Activated T-helper 2 cell treated with anti-CD3 and anti-CD28 coated beads, Interferon-gamma antibody, Interleukin-2, Interleukin-4, amounts not matched to agents 10 μg/mL and 5 μg/mL and 100 μg/mL, durations not matched to agents 14 hours and 24 hours and 36 hours (primary cell): ENCODE data around the gene CR1. TPM values are rescaled to one million over a fixed set of nuclear protein-coding genes. Genes with fewer than 3 reads are reported as not detected.

Experiments used
- DNase-seq: peaks from one replicate; pipeline ENCODE4 v3.0.0; 2021; ENCODE audit warnings: low spot score
- H3K27ac Mint-ChIP-seq: one replicate; pipeline ENCODE4 v1.8.0; 2021; ENCODE audit warnings: mixed read lengths
- H3K27me3 Mint-ChIP-seq: one replicate; pipeline ENCODE4 v1.8.0; 2021; ENCODE audit warnings: low read depth, mixed read lengths
- H3K36me3 Mint-ChIP-seq: one replicate; pipeline ENCODE4 v1.8.0; 2021; ENCODE audit warnings: low read depth, mixed read lengths
- H3K4me1 Mint-ChIP-seq: one replicate; pipeline ENCODE4 v1.8.0; 2021; ENCODE audit warnings: low read depth, mixed read lengths
- H3K4me3 Mint-ChIP-seq: one replicate; pipeline ENCODE4 v1.8.0; 2021; ENCODE audit warnings: low read depth, mild to moderate bottlenecking, moderate library complexity, mixed read lengths
- H3K9me3 Mint-ChIP-seq: one replicate; pipeline ENCODE4 v1.8.0; 2021; ENCODE audit warnings: mixed read lengths
- intact Hi-C: fragments of 100-400 bp; cut with micrococcal nuclease; formaldehyde crosslinking; loops from one replicate; pipeline ENCODE4 v1.15.1; 2023
- total RNA-seq: library from RNA; stranded (reverse); gene quantifications from 2 replicates; pipeline ENCODE4 v1.2.3, GENCODE V29; 2022

The CR1 gene
- not detected in 2 replicates for total RNA-seq

GRCh38 chr1:207495801-207496792 lies at the start of gene CR1:
Gene CR1 (plus strand): TSS chr1:207496157. CDS start chr1:207496268, 111 bp downstream.
- H3K9me3 Mint-ChIP-seq = no peaks in the 10 kb centered on the region
- peaks cover 31% of the 10 kb centered on the region for H3K27me3 Mint-ChIP-seq
- intact Hi-C loops = loop anchor here (5.0 kb wide), 1 partner anchor 39 kb away; no protein-coding TSS in a partner anchor
- H3K36me3 Mint-ChIP-seq = no peaks in the 10 kb centered on the region
- H3K27ac Mint-ChIP-seq = no peak within 1 kb of the TSS
- H3K4me3 Mint-ChIP-seq = peak within 1 kb of the TSS; percentile 49
- H3K4me1 Mint-ChIP-seq = peaks cover 20% of the 10 kb centered on the region
- peak; percentile 19 for DNase-seq

- DNase-seq = no peak
- H3K4me1 Mint-ChIP-seq = peaks cover 10% of the 10 kb centered on the region
- peak overlapping the region; percentile 37 for H3K4me3 Mint-ChIP-seq
- no peak overlapping the region for H3K27ac Mint-ChIP-seq
- H3K36me3 Mint-ChIP-seq = no peaks in the 10 kb centered on the region
- peaks cover 49% of the 10 kb centered on the region for H3K27me3 Mint-ChIP-seq
- intact Hi-C loops = loop anchor here (2.0 to 5.0 kb wide), 2 partner anchors 41 to 116 kb away; no protein-coding TSS in a partner anchor
- H3K9me3 Mint-ChIP-seq = no peaks in the 10 kb centered on the region
Observed at GRCh38 chr1:207453710-207454045, 42.3 kb upstream of the CR1 start.

GRCh38 chr1:207454046-207454964 lies 41.7 kb upstream of the CR1 start, which contains the start of gene CR2:
Gene CR2 (plus strand): TSS chr1:207454328. CDS start chr1:207454419, 91 bp downstream.
- intact Hi-C loops = loop anchor here (2.0 to 5.0 kb wide), 2 partner anchors 42 to 117 kb away; no protein-coding TSS in a partner anchor
- no peaks in the 10 kb centered on the region for H3K9me3 Mint-ChIP-seq
- DNase-seq = no peak
- peaks cover 47% of the 10 kb centered on the region for H3K27me3 Mint-ChIP-seq
- H3K4me1 Mint-ChIP-seq = peaks cover 10% of the 10 kb centered on the region
- H3K4me3 Mint-ChIP-seq = peak within 1 kb of the TSS; percentile 37
- no peaks in the 10 kb centered on the region for H3K36me3 Mint-ChIP-seq
- H3K27ac Mint-ChIP-seq = no peak within 1 kb of the TSS

- Mint-ChIP-seq H3K36me3 (no peaks in the 10 kb centered on the region), H3K9me3 (no peaks in the 10 kb centered on the region), H3K4me3 (peak overlapping the region; percentile 11), H3K4me1 (peaks cover 14% of the 10 kb centered on the region), H3K27ac (no peak overlapping the region), H3K27me3 (peaks cover 42% of the 10 kb centered on the region)
- intact Hi-C loops = loop anchor here (2.0 to 5.0 kb wide), 2 partner anchors 42 kb away; partner anchors contain the start of gene CR1
- DNase-seq = no peak
Observed at GRCh38 chr1:207455183-207455754, 40.7 kb upstream of the CR1 start.

GRCh38 chr1:207458414-207458813 lies 37.5 kb upstream of the CR1 start:
- H3K9me3 Mint-ChIP-seq = no peaks in the 10 kb centered on the region

GRCh38 chr1:207459008-207459407 lies 36.9 kb upstream of the CR1 start:
- peaks cover 16% of the 10 kb centered on the region for H3K27me3 Mint-ChIP-seq
- H3K27ac Mint-ChIP-seq = no peak overlapping the region
- no peak for DNase-seq
- intact Hi-C loops = loop anchor here (5.0 kb wide), 1 partner anchor 38 kb away; the partner anchor contains the start of gene CR1
- peaks cover 27% of the 10 kb centered on the region for H3K4me1 Mint-ChIP-seq
- no peaks in the 10 kb centered on the region for H3K36me3 Mint-ChIP-seq
- H3K4me3 Mint-ChIP-seq = no peak overlapping the region
- no peaks in the 10 kb centered on the region for H3K9me3 Mint-ChIP-seq

More at GRCh38 chr1:207458414-207458813, 37.5 kb upstream of the CR1 start:
- no peak overlapping the region for H3K4me3 Mint-ChIP-seq
- DNase-seq = no peak
- H3K27ac Mint-ChIP-seq = no peak overlapping the region
- H3K36me3 Mint-ChIP-seq = no peaks in the 10 kb centered on the region
- peaks cover 24% of the 10 kb centered on the region for H3K4me1 Mint-ChIP-seq
- intact Hi-C loops = loop anchor here (5.0 kb wide), 1 partner anchor 39 kb away; the partner anchor contains the start of gene CR1
- H3K27me3 Mint-ChIP-seq = peaks cover 19% of the 10 kb centered on the region

GRCh38 chr1:207461649-207462048 lies 34.3 kb upstream of the CR1 start:
- Mint-ChIP-seq H3K4me1 (peaks cover 23% of the 10 kb centered on the region), H3K9me3 (no peaks in the 10 kb centered on the region), H3K4me3 (no peak overlapping the region), H3K36me3 (no peaks in the 10 kb centered on the region), H3K27ac (no peak overlapping the region), H3K27me3 (peaks cover 12% of the 10 kb centered on the region)
- intact Hi-C loops = no loop called here
- DNase-seq = no peak

GRCh38 chr1:207462535-207462934 lies 33.4 kb upstream of the CR1 start:
- intact Hi-C loops = no loop called here
- H3K27me3 Mint-ChIP-seq = peaks cover 16% of the 10 kb centered on the region
- DNase-seq = no peak
- peaks cover 23% of the 10 kb centered on the region for H3K4me1 Mint-ChIP-seq
- no peaks in the 10 kb centered on the region for H3K9me3 Mint-ChIP-seq
- H3K27ac Mint-ChIP-seq = no peak overlapping the region
- no peaks in the 10 kb centered on the region for H3K36me3 Mint-ChIP-seq
- H3K4me3 Mint-ChIP-seq = no peak overlapping the region

GRCh38 chr1:207463021-207463420 lies 32.9 kb upstream of the CR1 start:
- Mint-ChIP-seq H3K27ac (no peak overlapping the region), H3K4me1 (peaks cover 23% of the 10 kb centered on the region), H3K9me3 (no peaks in the 10 kb centered on the region), H3K4me3 (no peak overlapping the region), H3K36me3 (no peaks in the 10 kb centered on the region), H3K27me3 (peaks cover 17% of the 10 kb centered on the region)
- no peak for DNase-seq
- intact Hi-C loops = no loop called here

GRCh38 chr1:207463571-207463970 lies 32.4 kb upstream of the CR1 start:
- Mint-ChIP-seq H3K4me3 (no peak overlapping the region), H3K36me3 (no peaks in the 10 kb centered on the region), H3K4me1 (peaks cover 23% of the 10 kb centered on the region), H3K9me3 (no peaks in the 10 kb centered on the region), H3K27me3 (peaks cover 19% of the 10 kb centered on the region), H3K27ac (no peak overlapping the region)
- intact Hi-C loops = no loop called here
- no peak for DNase-seq

- Mint-ChIP-seq H3K27ac (no peak overlapping the region), H3K36me3 (no peaks in the 10 kb centered on the region), H3K27me3 (peaks cover 14% of the 10 kb centered on the region), H3K4me1 (peaks cover 2% of the 10 kb centered on the region), H3K9me3 (no peaks in the 10 kb centered on the region), H3K4me3 (no peak overlapping the region)
- intact Hi-C loops = no loop called here
- no peak for DNase-seq
Observed at GRCh38 chr1:207470927-207471326, 25.0 kb upstream of the CR1 start.

- Mint-ChIP-seq H3K9me3 (no peaks in the 10 kb centered on the region), H3K36me3 (no peaks in the 10 kb centered on the region), H3K27ac (no peak overlapping the region), H3K4me1 (peaks cover 2% of the 10 kb centered on the region), H3K27me3 (peaks cover 7% of the 10 kb centered on the region), H3K4me3 (no peak overlapping the region)
- no peak for DNase-seq
- intact Hi-C loops = no loop called here
Observed at GRCh38 chr1:207474210-207474609, 21.7 kb upstream of the CR1 start.
